ENCODE measurements around the gene VIPR1. TPM values are rescaled to one million over a fixed set of nuclear protein-coding genes. Genes with fewer than 3 reads are reported as not detected.
"Not testable (repeated sequence)": the region's sequence is repeated elsewhere in the genome, so short reads cannot be mapped to it uniquely, and the experiment has no call there.

VIPR1 gene
- total RNA-seq, 1 donor from 2014 or later = 18.7 TPM

DNA sequence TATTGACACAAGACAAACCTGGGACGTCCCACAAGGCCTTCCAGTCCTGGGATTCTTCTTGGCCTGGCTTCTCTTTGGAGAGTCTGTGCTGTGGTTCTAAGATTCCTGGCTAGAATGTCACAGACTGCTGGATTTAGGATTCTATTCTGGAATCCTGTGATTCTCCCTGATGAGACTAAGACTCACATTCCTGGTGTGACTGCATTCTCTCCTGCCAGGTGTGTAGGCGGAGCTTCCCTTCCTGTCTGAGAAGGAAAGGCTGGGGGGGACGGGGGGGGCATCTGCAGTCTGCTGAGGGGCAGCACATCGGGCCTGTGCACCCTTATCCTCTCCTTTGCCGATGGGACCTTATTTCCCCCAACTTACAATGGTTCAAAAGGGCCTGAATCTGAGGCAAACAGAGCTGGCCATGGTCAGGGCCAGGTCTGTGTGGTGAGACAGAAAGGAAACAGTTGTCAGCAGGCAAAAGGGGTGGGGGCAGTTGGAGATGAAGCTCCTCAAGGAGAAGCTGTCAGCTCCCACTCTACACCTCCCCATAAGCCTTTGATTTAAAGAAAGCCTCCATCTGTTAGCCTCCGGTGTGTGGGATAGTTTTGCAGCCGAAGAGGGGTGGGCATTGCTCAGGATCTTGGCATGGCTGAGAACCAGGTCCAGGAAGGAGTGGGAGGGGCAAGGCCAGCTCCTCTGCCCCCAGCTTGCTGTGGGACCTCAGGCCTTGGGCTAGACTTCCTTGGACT, 30.9 kb downstream of the VIPR1 start:
- no peak for DNase-seq

DNA sequence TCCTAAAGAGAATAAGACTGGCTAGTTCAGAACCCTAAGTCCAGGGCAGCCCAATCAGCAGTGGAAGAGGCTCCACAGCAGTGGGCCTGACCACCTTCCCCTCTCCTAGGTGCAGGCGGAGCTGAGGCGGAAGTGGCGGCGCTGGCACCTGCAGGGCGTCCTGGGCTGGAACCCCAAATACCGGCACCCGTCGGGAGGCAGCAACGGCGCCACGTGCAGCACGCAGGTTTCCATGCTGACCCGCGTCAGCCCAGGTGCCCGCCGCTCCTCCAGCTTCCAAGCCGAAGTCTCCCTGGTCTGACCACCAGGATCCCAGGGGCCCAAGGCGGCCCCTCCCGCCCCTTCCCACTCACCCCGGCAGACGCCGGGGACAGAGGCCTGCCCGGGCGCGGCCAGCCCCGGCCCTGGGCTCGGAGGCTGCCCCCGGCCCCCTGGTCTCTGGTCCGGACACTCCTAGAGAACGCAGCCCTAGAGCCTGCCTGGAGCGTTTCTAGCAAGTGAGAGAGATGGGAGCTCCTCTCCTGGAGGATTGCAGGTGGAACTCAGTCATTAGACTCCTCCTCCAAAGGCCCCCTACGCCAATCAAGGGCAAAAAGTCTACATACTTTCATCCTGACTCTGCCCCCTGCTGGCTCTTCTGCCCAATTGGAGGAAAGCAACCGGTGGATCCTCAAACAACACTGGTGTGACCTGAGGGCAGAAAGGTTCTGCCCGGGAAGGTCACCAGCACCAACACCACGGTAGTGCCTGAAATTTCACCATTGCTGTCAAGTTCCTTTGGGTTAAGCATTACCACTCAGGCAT, 33.7 kb downstream of the VIPR1 start:
- no peak for DNase-seq

DNA sequence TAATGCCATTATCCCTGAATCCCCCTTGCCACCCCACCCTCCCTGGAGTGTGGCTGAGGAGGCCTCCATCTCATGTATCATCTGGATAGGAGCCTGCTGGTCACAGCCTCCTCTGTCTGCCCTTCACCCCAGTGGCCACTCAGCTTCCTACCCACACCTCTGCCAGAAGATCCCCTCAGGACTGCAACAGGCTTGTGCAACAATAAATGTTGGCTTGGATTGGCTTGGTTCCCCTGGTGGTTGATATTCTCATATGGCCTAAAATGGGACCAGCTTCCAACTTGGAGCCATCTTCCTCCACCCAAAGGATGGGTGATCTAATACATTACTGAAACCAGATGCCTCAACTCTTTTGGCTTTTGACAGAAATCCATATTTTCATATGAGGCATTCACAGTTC, 34.9 kb downstream of the VIPR1 start:
- DNase-seq = no peak

DNA sequence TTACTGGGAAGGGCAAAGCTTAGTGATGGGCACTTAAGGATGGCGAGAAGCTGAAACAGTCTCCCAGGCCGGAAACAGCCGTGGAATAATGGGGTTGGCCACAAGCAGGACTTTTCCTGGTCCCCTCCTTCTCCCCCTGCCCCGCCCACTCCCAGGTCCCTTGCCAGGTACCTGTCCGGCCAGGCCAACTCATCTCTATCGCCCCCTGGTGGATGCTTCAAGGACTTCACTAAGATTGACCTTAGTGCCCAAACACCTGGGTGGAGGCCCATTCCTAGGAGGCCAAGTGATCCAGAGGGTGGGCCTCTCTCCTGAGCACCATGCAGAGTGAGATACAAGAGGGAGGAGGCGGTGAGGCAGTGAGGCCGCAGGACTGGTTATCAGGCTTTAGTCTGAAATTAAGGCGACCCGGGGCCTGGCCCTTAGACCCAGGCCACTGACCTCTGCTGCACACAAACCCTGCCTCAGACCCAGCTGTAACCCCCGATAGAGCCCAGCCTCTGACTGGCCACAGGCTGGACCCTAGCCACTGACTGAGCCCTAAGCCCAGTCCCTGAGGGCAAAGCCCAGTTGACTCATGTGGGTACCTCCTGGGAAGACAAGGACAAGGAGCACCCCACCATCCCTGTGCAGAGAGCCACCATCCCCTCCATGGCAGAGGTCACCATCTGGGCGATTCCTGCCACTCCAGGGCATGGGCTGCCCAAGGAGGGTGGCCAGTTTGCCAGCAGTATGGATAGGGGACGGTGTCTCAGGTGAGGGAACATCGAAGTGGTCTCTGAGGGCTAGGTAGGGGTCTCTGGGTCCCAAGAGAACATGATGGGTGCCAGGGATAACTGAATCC, 37.6 kb downstream of the VIPR1 start:
- peak; percentile 28 for DNase-seq

DNA sequence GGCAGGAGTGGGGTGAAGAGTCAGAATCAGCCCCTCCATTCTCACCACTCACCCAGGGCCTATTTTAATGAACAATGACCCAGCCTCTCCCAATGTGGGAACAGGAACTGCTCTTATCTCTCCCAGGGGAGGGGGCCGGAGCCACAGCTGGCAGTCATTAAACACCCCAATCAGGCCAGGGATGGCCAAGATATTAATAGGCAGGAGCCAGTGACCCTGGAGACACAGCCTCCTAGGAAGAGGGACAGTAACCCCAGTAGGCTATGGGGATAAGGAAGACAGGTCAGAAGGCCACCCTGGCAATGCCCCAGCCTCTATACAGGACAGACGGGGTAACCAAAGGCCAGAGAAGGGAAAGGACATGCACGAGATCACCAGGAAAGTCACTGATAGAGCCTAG, 38.6 kb downstream of the VIPR1 start:
- DNase-seq = no peak

DNA sequence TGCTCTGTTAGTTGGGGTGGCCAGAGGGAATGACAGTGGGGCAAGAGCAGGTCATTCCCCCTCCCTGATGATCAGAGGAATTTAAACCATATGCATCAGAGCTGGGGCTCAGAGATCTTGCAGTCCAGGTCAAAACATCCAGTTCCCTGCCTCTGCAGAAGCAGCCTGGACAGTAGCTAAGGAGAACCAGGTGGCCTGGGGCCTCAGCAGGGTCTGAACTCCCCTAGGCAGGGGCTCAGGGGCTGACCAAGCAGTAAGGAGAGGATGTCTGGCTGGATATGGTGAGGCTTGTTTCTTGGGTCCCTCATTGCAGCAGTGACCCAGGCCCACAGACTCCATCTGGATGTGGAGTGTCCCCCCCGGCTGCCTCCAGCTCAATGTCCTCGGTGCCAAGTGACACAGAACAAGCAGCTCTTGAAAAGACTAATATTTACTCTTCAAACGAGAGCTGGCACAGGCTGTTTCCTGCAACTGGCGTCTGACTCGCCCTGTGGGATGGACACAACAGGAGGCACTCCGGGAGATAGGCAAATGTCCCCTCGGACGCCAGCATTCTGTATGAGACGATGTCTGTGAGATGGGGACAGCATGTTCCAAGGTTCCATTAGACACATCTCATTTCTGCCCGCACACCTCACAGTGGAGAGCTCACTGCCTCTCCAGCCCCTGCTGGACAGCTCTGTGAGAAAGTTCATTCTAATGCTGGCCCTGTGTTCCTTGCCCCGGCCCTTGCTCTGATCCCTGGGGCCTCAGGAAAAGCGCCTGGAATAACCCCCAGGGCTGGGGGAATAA, 42.2 kb downstream of the VIPR1 start:
- peak; percentile 12 for DNase-seq

DNA sequence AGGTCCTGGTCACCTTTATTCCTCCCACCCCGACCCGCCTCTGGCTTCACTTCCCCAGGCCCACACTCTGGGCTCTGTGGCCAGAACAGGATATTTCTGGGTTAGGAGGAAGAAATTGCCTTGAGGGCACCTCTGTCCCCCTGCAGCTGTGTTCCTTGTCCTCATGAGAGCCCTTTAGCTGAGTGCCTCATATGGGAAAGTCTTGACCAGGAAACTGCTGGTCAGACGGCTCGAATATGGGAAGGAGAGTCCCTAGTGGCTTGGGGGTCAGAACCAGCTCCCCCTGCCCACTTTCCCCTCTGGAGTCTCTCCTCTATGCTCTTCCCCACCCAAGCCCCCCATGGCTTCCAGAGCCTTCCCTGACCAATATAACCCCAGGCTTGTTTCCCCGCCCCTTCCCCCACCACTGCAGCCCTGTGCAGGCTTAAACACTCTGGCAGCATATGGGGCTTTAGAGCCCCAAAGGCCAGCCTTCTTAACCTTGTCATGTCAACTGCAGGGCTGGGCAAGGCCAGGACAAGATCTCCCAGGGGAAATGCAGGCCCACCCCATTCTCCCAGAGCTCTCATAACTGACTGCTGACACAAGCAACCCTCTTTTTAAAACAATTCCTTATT, 42.9 kb downstream of the VIPR1 start:
- DNase-seq = no peak

DNA sequence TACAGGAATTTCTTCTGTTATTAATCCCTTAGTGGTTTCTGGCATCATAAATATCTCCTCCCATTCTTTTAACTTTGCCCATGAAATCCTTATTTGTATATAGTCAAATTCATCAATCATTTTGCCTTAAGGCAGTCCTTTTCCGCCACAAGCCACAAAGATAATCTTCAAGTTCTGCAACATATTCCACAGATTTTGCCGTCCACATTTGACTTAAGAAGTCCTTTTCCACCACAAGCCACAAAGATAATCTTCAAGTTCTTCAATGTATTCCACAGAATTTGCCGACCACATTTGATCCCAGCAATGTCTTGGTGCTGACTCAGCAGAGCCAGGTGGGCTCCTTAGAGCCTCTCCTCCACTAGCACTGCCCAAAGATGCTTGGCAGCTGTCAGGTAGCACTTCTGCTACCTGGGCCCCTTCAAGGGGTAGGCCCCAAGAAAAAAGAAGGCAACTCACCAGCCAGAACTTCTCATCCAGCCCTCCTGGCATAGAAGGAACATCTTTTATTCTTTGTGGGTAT, 44.3 kb downstream of the VIPR1 start:
- no peak for DNase-seq

DNA sequence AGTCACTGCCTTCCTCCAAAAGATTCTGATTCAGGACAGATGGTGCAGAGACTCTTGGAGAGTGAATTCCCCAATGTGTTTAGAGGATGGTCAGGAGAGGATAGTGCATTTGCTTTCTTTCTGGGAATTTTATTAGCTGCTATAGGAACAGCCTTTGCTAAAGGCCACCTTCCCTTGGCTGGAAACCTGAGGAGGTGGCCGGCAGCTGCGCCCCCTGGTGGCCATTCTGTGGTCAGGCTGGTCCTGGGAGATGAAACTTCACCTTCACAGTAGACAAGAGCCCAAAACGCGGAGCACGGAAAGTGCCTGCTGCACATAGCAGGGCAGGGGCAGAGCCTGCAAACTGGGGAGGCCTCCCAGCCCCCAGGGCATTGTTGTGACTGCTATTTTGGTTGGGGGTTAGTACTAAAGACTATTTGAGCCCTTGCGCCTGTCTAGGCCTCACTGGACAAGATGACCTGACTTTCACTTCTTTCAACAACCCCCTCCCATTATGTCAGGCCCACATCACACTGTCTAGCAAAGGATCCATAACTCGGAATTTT, 45.0 kb downstream of the VIPR1 start:
- peak; percentile 75 for DNase-seq

DNA sequence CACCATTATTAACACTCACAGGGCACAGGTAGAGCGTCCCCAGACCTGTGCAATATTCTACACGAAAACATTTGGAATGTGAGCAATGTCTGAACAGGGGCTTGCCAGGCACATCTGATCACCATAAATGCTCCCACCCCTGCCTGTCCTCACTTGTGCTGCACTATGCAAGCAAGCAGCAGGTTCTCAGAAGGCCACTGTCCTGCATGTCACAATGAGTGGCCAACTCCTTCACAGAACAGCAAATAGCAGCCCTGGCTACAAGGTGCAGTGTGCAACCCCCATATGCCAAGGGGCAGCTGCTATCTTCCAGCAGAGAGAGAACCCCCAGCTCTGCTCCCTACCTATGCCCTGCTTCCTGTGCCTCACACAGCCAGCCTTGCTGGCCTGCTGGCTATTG, 46.7 kb downstream of the VIPR1 start:
- no peak for DNase-seq

DNA sequence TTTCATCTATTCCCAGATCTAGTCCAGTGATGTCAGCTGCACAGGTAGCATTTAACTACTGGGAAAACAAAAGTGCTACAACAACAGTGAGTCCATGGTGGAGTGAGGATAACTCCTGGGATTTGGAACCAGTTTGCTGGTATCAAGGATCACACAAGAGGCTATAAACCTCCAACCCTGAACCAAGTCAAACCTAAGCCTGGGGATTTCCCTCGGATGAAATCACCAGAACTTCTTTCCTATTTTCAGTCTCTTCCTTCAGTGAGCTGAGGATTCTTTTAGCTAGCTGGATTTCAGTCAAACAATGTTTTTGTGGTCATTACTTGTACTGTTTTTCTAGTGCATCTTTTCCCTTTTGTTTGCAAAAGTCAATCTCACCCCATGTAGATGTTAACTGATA, 47.8 kb downstream of the VIPR1 start:
- no peak for DNase-seq

DNA sequence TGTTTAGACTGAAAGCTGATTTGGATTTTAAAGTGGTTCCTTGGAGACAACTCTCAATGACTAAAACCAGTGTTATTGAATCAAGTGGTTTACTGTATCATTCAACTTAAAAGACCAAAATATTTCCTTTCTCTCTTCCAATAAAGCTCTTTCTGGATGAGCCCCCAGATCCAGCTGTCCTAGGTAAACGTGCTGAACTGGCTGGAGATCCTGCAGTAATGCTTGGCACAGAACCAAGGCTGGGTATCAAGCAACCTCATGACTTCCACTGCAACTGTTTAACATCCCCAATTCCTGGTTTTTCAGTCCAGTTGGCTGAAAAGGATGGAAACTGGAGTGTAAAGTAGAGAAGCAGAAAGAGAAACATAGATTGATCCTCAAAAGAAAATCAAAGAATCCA, 50.4 kb downstream of the VIPR1 start:
- no peak for DNase-seq

DNA sequence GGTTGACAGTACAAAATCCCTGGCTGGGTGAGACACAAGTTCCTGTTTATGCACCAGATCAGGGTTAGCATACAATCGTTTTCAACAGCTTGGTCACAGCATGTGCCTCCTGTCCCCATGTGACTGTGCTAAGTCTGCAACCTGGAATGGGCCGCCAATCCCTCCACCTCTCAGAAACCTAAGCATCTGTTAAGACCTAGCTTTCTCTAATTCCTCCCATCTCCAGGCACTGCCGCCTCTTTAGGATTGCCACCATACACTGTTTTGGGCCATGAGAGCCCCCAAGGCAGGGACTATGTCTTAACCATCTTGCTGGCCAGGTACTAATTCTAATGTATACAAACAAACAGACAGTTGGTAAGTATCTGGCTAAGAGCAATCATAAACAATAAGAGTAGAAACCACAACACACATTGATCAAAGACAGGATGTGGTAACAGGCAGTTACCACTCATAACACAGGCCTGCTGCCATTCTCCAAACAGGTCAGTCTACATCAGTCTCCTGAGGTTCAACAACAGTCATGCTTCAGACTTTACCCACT, 53.7 kb downstream of the VIPR1 start:
- no peak for DNase-seq

DNA sequence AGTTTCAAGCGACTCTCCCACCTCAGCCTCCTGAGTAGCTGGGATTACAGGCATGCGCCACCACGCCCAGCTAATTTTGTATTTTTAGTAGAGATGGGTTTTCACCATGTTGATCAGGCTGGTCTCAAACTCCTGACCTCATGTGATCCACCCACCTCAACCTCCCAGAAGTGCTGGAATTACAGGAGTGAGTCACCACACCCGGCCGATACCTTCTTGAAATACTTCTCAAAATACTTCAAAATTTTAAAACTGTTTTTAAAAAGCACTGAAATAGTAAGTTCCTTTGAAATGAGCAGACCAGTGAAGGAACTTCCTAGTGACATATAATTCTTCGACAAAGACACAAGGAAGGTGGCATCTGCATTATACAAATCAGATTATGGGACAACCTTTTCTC, 54.4 kb downstream of the VIPR1 start:
- DNase-seq = not testable (repeated sequence)

DNA sequence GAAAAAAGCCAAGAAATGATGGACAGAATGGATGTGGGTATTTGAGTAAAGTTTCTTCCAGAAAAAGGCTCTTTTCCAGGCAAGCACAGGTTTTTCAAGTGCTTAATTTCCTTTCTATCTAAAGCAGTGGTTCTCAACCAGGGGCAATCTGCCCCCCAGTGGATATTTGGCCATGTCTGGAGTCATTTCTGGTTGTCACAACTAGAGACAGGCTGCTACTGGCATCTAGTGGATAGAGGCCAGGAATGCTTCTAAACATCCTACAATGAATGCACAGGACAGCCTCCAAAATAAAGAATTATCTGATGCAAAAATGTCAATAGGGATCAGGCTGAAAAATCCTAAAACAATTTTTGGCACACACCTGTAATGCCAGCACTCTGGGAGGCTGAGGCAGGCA, 55.4 kb downstream of the VIPR1 start:
- DNase-seq = no peak

DNA sequence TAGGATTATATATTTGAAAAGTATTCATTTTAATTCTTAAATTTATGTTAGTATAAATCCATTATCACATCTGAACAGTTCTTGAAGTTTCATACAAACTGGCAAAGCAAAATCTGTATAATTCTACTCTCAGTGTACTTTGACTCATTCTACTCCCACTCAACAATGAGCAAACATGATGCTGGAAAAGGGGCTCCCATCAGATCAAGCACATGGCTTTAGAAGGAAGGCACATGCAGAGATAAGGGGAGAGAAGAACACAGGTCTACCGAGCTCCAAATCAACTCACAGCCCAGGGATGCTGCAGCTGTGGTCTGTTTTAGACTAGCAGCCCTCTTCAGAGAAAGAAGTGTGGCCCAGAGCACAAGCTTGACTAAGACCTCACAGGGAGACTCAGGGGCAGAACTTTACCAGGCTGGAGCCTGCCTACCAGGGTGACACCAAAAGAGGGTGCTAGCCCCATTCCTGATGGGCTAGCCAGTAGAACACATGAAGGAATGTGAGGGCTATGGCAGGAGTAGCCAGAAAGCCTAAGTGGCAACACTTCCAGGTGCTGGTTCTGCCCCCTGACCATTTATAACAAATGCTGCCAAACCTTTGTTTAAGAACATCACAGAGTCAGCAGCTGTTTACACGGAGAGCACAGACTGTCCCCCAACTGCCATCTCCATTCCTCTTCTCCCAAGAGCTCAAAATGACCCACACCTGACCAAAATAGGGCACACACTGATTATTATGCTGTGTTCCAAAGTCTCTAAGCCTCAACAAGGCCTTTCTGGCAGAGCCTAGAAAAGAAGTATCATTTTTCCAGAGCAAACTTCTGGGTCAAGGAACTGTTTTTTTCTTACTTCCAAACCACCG, 59.8 kb downstream of the VIPR1 start:
- no peak for DNase-seq

DNA sequence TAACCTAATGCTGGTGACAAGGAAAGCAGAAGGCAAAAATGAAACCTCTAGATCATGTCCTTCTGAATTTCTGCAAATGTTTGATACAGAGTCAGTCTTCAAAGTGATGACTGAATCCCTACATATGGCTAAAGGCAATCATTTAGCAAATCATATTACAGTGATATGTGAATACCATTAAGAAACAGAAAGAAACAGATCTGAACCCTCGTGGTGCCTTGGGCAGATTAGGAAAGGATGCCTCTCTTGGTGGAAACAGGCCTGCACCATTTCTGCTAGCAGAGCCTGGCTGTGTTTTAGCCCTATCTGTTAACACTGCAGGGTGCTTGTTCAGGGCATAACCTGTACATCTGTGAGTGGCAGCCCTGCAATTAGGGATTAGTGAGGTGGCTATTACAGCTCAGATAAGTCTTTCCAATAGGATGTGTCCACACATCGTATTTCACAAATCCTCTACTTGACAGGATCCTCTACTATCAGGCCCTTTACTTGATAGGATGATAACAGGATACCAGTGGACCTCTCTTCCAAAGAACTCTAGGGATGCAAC, 67.2 kb downstream of the VIPR1 start:
- no peak for DNase-seq

DNA sequence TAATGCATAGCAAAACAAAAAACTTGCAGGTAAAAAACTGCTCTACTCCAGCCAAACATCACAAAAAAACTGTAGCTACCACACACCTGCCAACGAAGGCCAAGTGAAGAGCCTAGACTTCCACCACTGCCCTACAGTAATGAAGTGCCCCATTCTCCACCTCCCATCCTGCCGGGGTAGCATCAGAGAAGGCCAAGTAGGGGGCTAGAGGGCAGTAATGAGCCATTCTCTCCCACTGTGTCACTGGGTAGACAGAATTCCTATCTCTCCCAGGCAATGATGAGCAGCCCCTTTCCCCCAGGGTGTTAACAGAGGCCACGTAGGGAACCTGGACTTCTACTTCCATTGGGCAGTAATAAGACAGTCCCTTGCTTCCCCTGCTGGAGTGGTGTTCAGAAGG, 69.8 kb downstream of the VIPR1 start:
- peak; percentile 21 for DNase-seq

DNA sequence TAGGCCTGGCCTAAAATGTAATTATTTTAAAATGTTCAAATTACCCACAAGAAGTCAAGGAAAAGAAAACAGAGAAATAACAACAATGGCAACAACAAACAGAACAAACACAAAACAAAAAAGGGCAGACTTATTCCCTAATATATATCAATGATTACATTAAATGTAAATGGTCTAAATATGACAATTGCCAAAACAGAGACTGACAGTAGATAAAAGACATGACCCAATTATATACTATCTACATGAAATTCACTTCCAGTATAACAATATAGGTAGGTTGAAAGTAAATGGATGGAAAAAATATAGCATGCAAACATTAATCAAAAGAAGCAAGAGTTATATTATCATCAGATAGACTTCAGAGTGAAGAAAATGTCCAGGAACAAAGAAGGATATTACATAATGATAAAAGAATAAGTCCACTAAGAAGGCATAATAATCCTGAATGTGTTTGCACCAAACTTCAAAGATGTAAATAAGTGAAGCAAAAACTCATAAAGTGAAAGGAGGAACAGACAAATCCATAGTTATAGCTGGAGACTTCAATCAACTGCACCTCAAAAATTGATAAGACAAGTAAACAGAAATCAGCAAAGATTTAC, 72.8 kb downstream of the VIPR1 start:
- DNase-seq = no peak
